GM12878 (cell line): ENCODE measurements around the gene PGLYRP2.

Source experiments
- EP300 ChIP-seq, 2 experiments: fragments of 150-350 bp in 1 of 2; IDR thresholded peaks; 2 replicates each; pipeline ENCODE4 v1.6.1; 2011 to 2012; ENCODE audit warnings: low read depth in 2 of 2, low read length in 2 of 2, borderline replicate concordance in 1 of 2, improper control_type of control experiment in 1 of 2, inconsistent platforms in 1 of 2; ENCODE audit not compliant: control insufficient read depth in 1 of 2
- EZH2 ChIP-seq: IDR thresholded peaks from 2 replicates; pipeline ENCODE4 v1.6.1; 2012; ENCODE audit warnings: low read depth, mild to moderate bottlenecking, control low read depth, inconsistent platforms, low read length, borderline replicate concordance; ENCODE audit not compliant: control insufficient read depth
- IRF3 ChIP-seq: fragments of 450-650 bp; IDR thresholded peaks from 2 replicates; pipeline ENCODE4 v1.6.1; 2014; ENCODE audit warnings: mild to moderate bottlenecking
- MAX ChIP-seq: IDR thresholded peaks from 2 replicates; pipeline ENCODE4 v1.6.1; 2012; ENCODE audit warnings: low read depth, low read length, improper control_type of control experiment
- MTA2 ChIP-seq: fragments of 450-650 bp; IDR thresholded peaks from 2 replicates; pipeline ENCODE4 v1.6.1; 2016; ENCODE audit warnings: low read depth, mild to moderate bottlenecking, moderate library complexity
- NR2C2 ChIP-seq: IDR thresholded peaks from 2 replicates; pipeline ENCODE4 v1.6.1; 2011; ENCODE audit warnings: borderline replicate concordance, low read depth; ENCODE audit not compliant: control insufficient read depth, insufficient read length
- POLR2A ChIP-seq: IDR thresholded peaks from 2 replicates; pipeline ENCODE4 v1.6.1; 2011; ENCODE audit warnings: low read depth, mild to moderate bottlenecking, low read length
- RCOR1 ChIP-seq: conservative IDR thresholded peaks from 2 replicates; pipeline ENCODE4 v1.6.1; 2012; ENCODE audit warnings: low read depth, low read length, improper control_type of control experiment
- RFX5 ChIP-seq: IDR thresholded peaks from 2 replicates; pipeline ENCODE4 v1.6.1; 2011; ENCODE audit warnings: low read depth, low read length, improper control_type of control experiment
- SRF ChIP-seq, 2 experiments: IDR thresholded peaks; 2 replicates each; pipeline ENCODE4 v1.6.1; 2011; ENCODE audit warnings: low read depth in 2 of 2, low read length in 2 of 2, mild to moderate bottlenecking in 1 of 2, moderate library complexity in 1 of 2
- ZNF384 ChIP-seq: IDR thresholded peaks from 2 replicates; pipeline ENCODE4 v1.6.1; 2012; ENCODE audit warnings: low read depth, mild to moderate bottlenecking, low read length, improper control_type of control experiment, borderline replicate concordance
- TF ChIP-seq, protein P1 (sequence below): fragments of 450-650 bp; IDR thresholded peaks from 2 replicates; pipeline ENCODE4 v1.6.1; 2016; ENCODE audit warnings: mild to moderate bottlenecking
- TF ChIP-seq, protein P2 (sequence below), 3 experiments: IDR thresholded peaks in 2 of 3; conservative IDR thresholded peaks in 1 of 3; 2 replicates each; pipeline ENCODE4 v1.5.1; 2011; ENCODE audit warnings: low read depth in 3 of 3, low read length in 3 of 3, mild to moderate bottlenecking in 3 of 3, control low read depth in 2 of 3, moderate library complexity in 2 of 3, inconsistent platforms in 1 of 3, mixed read lengths in 1 of 3; ENCODE audit not compliant: control insufficient read depth in 2 of 3, insufficient read depth in 1 of 3; ENCODE audit errors: extremely low read depth in 1 of 3
- TF ChIP-seq, protein P3 (sequence below): fragments of 450-650 bp; IDR thresholded peaks from 2 replicates; pipeline ENCODE4 v1.6.1; 2017; ENCODE audit warnings: mild to moderate bottlenecking, moderate library complexity

DNA sequence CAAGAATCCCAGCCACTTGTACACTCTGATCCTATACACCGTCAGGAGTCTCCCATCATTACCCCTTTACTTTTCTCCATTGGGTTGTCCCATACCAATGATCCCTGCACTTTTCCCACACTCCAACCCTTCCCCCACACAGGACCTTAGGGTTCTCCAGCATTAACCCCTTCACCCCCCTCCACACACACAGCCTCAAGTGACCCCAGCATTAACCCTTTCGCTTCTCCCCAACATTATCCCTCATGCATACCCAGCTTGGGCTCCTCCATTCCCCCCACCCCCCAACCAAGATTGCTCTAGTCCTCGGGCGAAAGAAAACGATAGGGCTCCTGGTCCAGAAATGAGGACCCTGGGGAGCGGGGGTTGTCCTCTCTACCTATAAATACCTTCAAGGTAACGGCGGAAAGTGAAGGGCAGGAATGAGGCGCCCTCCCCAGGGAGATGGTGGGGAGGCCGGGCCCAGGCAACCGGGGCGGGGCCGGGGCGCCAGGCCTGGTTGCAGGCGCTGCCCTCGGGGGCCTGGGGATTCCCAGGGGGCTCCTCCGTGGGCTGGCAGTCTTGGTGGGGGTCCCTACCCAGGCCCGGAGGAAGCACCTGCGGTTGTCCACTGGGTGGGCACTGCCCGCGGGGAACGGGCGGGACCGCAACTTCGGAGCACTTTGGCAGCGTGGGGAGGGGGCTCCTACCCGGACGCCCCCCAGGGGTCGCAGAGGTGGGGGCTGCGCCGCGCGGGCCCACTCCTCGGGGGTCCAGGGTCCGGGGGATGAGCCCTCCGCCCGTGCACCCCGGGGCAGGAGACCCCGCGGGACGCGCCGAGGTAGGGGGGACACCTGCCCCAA is 30.3 kb downstream of the PGLYRP2 start:
- TF ChIP-seq POLR2A (no peak), RFX5 (no peak), MTA2 (no peak), MAX (no peak), ZNF384 (no peak), IRF3 (no peak), EP300 (IDR thresholded peaks at IDR 0.05; ENCODE audit: borderline replicate concordance in 1 of 2, control insufficient read depth in 1 of 2, low read depth in 2 of 2, low read length in 2 of 2) (no peak), SRF (IDR thresholded peaks at IDR 0.05; ENCODE audit: low read depth in 2 of 2, low read length in 2 of 2) (no peak), NR2C2 (no peak), RCOR1 (no peak), EZH2 (no peak)
- TF ChIP-seq, protein P1, sequence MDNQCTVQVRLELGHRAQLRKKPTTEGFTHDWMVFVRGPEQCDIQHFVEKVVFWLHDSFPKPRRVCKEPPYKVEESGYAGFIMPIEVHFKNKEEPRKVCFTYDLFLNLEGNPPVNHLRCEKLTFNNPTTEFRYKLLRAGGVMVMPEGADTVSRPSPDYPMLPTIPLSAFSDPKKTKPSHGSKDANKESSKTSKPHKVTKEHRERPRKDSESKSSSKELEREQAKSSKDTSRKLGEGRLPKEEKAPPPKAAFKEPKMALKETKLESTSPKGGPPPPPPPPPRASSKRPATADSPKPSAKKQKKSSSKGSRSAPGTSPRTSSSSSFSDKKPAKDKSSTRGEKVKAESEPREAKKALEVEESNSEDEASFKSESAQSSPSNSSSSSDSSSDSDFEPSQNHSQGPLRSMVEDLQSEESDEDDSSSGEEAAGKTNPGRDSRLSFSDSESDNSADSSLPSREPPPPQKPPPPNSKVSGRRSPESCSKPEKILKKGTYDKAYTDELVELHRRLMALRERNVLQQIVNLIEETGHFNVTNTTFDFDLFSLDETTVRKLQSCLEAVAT, result no peak
- TF ChIP-seq, protein P2, sequence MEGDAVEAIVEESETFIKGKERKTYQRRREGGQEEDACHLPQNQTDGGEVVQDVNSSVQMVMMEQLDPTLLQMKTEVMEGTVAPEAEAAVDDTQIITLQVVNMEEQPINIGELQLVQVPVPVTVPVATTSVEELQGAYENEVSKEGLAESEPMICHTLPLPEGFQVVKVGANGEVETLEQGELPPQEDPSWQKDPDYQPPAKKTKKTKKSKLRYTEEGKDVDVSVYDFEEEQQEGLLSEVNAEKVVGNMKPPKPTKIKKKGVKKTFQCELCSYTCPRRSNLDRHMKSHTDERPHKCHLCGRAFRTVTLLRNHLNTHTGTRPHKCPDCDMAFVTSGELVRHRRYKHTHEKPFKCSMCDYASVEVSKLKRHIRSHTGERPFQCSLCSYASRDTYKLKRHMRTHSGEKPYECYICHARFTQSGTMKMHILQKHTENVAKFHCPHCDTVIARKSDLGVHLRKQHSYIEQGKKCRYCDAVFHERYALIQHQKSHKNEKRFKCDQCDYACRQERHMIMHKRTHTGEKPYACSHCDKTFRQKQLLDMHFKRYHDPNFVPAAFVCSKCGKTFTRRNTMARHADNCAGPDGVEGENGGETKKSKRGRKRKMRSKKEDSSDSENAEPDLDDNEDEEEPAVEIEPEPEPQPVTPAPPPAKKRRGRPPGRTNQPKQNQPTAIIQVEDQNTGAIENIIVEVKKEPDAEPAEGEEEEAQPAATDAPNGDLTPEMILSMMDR (IDR thresholded peaks at IDR 0.05 in 2 of 3, conservative IDR thresholded peaks at IDR 0.05 in 1 of 3; ENCODE audit: control insufficient read depth in 2 of 3, extremely low read depth in 1 of 3, insufficient read depth in 1 of 3, low read depth in 3 of 3, low read length in 3 of 3), result no peak
- TF ChIP-seq, protein P3, sequence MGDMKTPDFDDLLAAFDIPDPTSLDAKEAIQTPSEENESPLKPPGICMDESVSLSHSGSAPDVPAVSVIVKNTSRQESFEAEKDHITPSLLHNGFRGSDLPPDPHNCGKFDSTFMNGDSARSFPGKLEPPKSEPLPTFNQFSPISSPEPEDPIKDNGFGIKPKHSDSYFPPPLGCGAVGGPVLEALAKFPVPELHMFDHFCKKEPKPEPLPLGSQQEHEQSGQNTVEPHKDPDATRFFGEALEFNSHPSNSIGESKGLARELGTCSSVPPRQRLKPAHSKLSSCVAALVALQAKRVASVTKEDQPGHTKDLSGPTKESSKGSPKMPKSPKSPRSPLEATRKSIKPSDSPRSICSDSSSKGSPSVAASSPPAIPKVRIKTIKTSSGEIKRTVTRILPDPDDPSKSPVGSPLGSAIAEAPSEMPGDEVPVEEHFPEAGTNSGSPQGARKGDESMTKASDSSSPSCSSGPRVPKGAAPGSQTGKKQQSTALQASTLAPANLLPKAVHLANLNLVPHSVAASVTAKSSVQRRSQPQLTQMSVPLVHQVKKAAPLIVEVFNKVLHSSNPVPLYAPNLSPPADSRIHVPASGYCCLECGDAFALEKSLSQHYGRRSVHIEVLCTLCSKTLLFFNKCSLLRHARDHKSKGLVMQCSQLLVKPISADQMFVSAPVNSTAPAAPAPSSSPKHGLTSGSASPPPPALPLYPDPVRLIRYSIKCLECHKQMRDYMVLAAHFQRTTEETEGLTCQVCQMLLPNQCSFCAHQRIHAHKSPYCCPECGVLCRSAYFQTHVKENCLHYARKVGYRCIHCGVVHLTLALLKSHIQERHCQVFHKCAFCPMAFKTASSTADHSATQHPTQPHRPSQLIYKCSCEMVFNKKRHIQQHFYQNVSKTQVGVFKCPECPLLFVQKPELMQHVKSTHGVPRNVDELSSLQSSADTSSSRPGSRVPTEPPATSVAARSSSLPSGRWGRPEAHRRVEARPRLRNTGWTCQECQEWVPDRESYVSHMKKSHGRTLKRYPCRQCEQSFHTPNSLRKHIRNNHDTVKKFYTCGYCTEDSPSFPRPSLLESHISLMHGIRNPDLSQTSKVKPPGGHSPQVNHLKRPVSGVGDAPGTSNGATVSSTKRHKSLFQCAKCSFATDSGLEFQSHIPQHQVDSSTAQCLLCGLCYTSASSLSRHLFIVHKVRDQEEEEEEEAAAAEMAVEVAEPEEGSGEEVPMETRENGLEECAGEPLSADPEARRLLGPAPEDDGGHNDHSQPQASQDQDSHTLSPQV, result no peak
